ENCODE measurements around the gene ACTA1. TPM values are rescaled to one million over a fixed set of nuclear protein-coding genes. Genes with fewer than 3 reads are reported as not detected.

The ACTA1 gene
- total RNA-seq, 1 donor = not detected

DNA sequence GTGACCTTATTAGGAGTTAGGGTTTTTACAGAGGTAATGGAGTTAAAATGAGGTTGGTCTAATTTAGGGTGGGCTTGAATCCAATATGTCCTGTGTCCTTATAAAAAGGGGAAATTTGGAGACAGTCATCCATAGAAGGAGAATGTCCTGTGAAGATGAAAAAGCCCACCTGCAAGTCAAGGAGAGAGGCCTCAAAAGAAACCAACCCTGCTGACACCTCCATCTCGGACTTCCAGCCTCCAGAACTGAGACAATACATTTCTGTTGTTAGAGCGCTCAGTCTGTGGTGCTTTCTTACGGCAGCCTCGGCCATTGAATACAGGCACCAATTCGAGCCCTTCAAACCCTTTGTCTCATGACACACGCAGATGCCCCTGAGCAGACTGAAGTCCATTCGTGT, 43.8 kb downstream of the ACTA1 start:
- no peaks in the 10 kb centered on the region for H4K20me1 ChIP-seq (ENCODE audit: insufficient read depth, low read length)
- no peak overlapping the region for H2AFZ ChIP-seq (ENCODE audit: low read length)
- H3K36me3 ChIP-seq (ENCODE audit: insufficient read depth, low read length) = no peaks in the 10 kb centered on the region
- no peaks in the 10 kb centered on the region for H3K79me2 ChIP-seq (ENCODE audit: insufficient read depth, low read length)
- H3K27ac ChIP-seq (ENCODE audit: low read depth, low read length) = no peak overlapping the region
- no peak for DNase-seq (ENCODE audit: insufficient read length, low spot score, missing footprints)
- TF ChIP-seq, protein P1, sequence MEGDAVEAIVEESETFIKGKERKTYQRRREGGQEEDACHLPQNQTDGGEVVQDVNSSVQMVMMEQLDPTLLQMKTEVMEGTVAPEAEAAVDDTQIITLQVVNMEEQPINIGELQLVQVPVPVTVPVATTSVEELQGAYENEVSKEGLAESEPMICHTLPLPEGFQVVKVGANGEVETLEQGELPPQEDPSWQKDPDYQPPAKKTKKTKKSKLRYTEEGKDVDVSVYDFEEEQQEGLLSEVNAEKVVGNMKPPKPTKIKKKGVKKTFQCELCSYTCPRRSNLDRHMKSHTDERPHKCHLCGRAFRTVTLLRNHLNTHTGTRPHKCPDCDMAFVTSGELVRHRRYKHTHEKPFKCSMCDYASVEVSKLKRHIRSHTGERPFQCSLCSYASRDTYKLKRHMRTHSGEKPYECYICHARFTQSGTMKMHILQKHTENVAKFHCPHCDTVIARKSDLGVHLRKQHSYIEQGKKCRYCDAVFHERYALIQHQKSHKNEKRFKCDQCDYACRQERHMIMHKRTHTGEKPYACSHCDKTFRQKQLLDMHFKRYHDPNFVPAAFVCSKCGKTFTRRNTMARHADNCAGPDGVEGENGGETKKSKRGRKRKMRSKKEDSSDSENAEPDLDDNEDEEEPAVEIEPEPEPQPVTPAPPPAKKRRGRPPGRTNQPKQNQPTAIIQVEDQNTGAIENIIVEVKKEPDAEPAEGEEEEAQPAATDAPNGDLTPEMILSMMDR (IDR thresholded peaks at IDR 0.05; ENCODE audit: extremely low read depth, low read depth, low read length) = no peak
- no peak overlapping the region for H3K4me3 ChIP-seq (ENCODE audit: insufficient read depth, low read length)
- H3K9me3 ChIP-seq (ENCODE audit: low read depth, low read length) = no peaks in the 10 kb centered on the region
- H3K4me1 ChIP-seq (ENCODE audit: insufficient read depth, low read length) = peaks cover 9% of the 10 kb centered on the region
- H3K4me2 ChIP-seq (ENCODE audit: insufficient read depth, low read length) = no peak overlapping the region
- no peaks in the 10 kb centered on the region for H3K27me3 ChIP-seq (ENCODE audit: insufficient read depth, low read length)

DNA sequence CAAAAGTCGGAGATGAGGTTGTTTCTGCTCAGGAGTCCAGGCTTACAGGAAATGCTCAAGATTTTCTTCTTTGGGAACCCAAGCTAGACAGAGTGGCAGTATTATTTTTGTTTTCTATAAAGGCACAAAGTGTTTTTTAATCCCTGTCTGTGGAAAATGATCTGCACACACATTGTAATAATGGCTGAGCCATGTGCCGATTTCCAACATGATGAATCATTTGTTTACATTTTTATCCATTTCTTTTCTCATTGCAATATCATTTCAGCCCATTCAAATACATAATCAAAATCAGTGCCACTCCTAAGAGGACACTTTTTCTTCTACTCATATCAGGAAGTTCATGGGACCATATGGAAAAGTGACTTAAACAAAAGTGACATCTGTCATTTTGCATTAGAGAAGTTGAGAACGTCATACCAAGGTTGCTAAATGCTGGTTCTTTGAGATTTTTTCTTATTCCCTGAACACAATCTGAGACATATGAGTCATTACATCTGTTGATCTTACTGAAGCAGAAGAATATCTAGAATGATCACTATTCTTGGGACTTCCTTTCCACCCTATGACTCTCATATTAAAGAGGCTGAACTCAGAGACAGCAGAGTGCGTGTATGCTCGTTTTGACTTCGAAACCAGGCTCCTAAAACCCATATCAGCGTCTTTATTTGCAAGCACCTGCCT, 44.9 kb downstream of the ACTA1 start:
- DNase-seq (ENCODE audit: insufficient read length, low spot score, missing footprints) = peak; percentile 87
- peak overlapping the region; percentile 18 for H3K4me2 ChIP-seq (ENCODE audit: insufficient read depth, low read length)
- H3K27me3 ChIP-seq (ENCODE audit: insufficient read depth, low read length) = no peaks in the 10 kb centered on the region
- no peak overlapping the region for H2AFZ ChIP-seq (ENCODE audit: low read length)
- H4K20me1 ChIP-seq (ENCODE audit: insufficient read depth, low read length) = no peaks in the 10 kb centered on the region
- TF ChIP-seq, protein P1 (IDR thresholded peaks at IDR 0.05; ENCODE audit: extremely low read depth, low read depth, low read length) = no peak
- H3K27ac ChIP-seq (ENCODE audit: low read depth, low read length) = no peak overlapping the region
- H3K9me3 ChIP-seq (ENCODE audit: low read depth, low read length) = no peaks in the 10 kb centered on the region
- H3K79me2 ChIP-seq (ENCODE audit: insufficient read depth, low read length) = no peaks in the 10 kb centered on the region
- no peaks in the 10 kb centered on the region for H3K36me3 ChIP-seq (ENCODE audit: insufficient read depth, low read length)
- H3K4me3 ChIP-seq (ENCODE audit: insufficient read depth, low read length) = no peak overlapping the region
- H3K4me1 ChIP-seq (ENCODE audit: insufficient read depth, low read length) = peaks cover 9% of the 10 kb centered on the region

DNA sequence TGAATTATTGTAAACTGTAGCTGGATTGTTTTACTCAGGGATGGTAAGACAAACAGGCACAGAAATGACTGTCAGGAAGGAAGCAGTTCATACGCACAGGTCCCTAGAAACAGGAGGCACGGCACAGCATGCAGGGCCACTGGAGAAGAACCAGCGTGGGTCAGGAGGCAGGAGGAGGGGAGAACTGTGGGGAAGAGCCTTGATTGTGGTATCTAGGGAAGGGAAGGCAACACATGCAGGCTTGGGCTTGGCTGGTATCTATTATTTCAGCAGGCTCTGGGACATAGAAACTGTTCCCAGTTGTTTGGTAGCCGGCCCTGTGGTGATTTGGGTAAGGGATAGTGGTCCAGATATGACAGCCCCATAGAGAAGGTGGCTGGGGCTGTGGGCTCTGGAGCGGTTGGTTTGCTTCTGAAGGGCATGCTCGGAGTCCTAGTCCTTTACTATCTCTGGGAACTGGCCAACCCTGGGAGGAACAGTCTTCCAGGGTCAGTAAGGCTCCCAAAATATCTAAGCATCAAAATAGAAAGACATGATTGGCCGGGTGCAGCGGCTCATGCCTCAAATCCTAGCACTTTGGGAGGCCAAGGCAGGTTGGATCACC, 47.9 kb downstream of the ACTA1 start:
- Histone ChIP-seq H3K36me3 (ENCODE audit: insufficient read depth, low read length) (no peaks in the 10 kb centered on the region), H3K9me3 (ENCODE audit: low read depth, low read length) (no peaks in the 10 kb centered on the region), H4K20me1 (ENCODE audit: insufficient read depth, low read length) (no peaks in the 10 kb centered on the region), H3K4me2 (ENCODE audit: insufficient read depth, low read length) (no peak overlapping the region), H3K79me2 (ENCODE audit: insufficient read depth, low read length) (no peaks in the 10 kb centered on the region), H3K4me1 (ENCODE audit: insufficient read depth, low read length) (peaks cover 9% of the 10 kb centered on the region), H3K27ac (ENCODE audit: low read depth, low read length) (no peak overlapping the region), H3K27me3 (ENCODE audit: insufficient read depth, low read length) (no peaks in the 10 kb centered on the region), H3K4me3 (ENCODE audit: insufficient read depth, low read length) (no peak overlapping the region), H2AFZ (ENCODE audit: low read length) (peak overlapping the region; percentile 59)
- peak; percentile 64 for DNase-seq (ENCODE audit: insufficient read length, low spot score, missing footprints)
- TF ChIP-seq, protein P1 (IDR thresholded peaks at IDR 0.05; ENCODE audit: extremely low read depth, low read depth, low read length) = no peak

DNA sequence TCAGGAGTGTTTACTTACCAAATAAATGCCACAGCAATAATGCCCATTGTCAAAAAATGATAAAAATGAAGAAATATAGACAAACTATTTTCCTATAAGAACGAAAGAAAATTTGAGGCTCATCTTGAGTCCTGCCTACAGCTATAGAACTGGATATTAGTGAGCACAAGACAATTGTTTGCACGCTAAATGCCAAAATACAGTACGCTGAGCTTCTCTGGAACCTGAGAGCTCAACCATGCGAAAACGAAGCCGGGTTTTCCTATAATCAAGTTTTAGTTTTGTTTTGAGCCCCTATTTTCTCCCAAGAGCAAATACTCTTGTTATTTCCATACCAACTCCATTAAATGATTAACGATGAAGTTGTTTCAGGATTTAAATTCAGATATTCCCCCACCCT, 49.1 kb downstream of the ACTA1 start:
- Histone ChIP-seq H3K4me2 (ENCODE audit: insufficient read depth, low read length) (no peak overlapping the region), H3K27me3 (ENCODE audit: insufficient read depth, low read length) (no peaks in the 10 kb centered on the region), H3K79me2 (ENCODE audit: insufficient read depth, low read length) (no peaks in the 10 kb centered on the region), H3K27ac (ENCODE audit: low read depth, low read length) (no peak overlapping the region), H3K4me1 (ENCODE audit: insufficient read depth, low read length) (peaks cover 9% of the 10 kb centered on the region), H2AFZ (ENCODE audit: low read length) (no peak overlapping the region), H3K36me3 (ENCODE audit: insufficient read depth, low read length) (no peaks in the 10 kb centered on the region), H4K20me1 (ENCODE audit: insufficient read depth, low read length) (no peaks in the 10 kb centered on the region), H3K9me3 (ENCODE audit: low read depth, low read length) (no peaks in the 10 kb centered on the region), H3K4me3 (ENCODE audit: insufficient read depth, low read length) (no peak overlapping the region)
- DNase-seq (ENCODE audit: insufficient read length, low spot score, missing footprints) = no peak
- TF ChIP-seq, protein P1 (IDR thresholded peaks at IDR 0.05; ENCODE audit: extremely low read depth, low read depth, low read length) = no peak
